HG02981 (cell line): Measurements from ENCODE around the gene SARNP.
"Not testable (repeated sequence)": the region's sequence is repeated elsewhere in the genome, so short reads cannot be mapped to it uniquely, and the experiment has no call there.

Source experiments
- ATAC-seq: cut with Tn5 transposase; IDR thresholded peaks from one replicate; pipeline ENCODE4 v1.9.1; 2021; ENCODE audit warnings: mild to moderate bottlenecking, moderate library complexity; ENCODE audit not compliant: unreplicated experiment

Gene SARNP

GRCh38 chr12:55797550-55797949 lies 20.0 kb downstream of the SARNP start:
- ATAC-seq, result no peak

- ATAC-seq, result no peak
Measured at GRCh38 chr12:55797068-55797467, 20.5 kb downstream of the SARNP start.

GRCh38 chr12:55795950-55796349 lies 21.6 kb downstream of the SARNP start:
- ATAC-seq, result no peak

- ATAC-seq, result no peak
Measured at GRCh38 chr12:55789893-55790292, 27.6 kb downstream of the SARNP start.

DNA sequence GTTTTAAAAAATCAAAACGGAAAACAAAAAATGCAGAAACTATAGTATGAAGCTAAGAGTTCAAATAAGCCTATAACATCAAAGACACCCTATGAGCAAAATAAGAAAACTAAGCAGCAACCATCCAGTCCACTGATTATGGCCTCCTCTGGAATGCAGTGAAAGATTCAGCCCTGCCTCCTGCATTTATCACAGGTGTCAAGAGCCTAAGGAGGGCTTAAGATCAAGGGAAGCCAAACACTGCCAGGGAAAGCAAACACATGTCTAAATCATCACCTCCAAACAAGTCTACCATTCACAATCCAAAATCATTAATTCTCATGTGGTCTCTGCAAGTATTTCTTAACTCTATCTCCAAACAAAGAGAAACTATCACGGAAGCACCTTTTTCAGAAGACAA lies 28.4 kb downstream of the SARNP start:
- no peak for ATAC-seq

- no peak for ATAC-seq
Measured at GRCh38 chr12:55788546-55788945, 29.0 kb downstream of the SARNP start.

DNA sequence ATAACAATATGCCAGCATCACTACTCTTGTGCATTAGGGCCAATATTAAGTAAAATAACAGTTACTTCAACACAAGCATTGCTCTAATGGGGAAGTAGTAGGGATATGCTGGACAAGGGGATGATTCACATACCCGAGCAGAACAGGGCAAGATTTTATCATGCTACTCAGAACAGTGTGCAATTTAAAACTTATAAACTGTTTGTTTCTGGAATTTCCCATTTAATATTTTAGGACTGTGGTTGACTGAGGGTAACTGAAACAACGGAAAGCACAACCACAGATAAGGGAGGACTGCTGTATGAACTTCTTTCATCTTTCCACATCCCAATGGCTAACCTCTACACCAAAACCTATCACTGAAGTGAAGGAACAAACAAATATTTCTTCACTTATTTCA lies 36.8 kb downstream of the SARNP start:
- ATAC-seq, result no peak

DNA sequence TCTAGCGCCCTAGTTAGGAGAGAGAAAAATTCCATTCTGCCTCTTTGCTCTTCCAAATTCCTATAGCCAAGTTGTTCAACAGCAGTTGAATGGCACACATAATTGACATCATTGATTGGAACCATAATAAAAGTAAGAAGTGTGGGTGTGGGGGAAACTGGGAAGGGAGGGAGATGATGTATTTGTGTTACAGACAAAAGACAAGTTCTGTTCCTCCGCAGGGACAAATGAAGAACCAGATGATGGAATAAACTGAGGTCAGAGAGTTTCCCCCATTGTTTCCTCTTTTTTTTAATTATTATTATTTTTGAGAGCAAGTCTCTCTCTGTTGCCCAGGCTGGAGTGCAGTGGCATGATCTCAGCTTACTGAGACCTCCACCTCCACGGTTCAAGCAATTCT lies 39.7 kb downstream of the SARNP start:
- no peak for ATAC-seq

DNA sequence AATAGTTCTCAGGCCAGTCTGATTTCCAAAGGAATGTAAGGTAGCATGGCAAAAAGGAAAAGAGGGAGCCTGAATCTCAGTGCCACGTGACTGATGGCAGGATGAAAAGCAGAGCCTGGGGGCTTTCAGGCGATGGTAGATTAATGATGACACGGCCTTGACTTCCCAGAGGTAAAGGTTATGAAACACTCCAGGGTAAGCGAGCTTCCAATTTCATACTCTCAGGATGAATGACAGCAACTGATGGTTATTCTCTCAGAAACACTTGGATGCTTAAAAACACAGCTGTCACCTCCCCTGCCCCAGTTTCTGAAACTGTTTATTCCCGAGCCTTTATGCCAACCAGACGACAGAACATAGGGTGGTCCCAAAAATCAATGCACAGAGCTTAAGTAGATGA lies 45.8 kb downstream of the SARNP start:
- no peak for ATAC-seq

- ATAC-seq, result no peak
Measured at GRCh38 chr12:55767156-55767555, 50.4 kb downstream of the SARNP start.

GRCh38 chr12:55765736-55766290 lies 51.7 kb downstream of the SARNP start:
- no peak for ATAC-seq

DNA sequence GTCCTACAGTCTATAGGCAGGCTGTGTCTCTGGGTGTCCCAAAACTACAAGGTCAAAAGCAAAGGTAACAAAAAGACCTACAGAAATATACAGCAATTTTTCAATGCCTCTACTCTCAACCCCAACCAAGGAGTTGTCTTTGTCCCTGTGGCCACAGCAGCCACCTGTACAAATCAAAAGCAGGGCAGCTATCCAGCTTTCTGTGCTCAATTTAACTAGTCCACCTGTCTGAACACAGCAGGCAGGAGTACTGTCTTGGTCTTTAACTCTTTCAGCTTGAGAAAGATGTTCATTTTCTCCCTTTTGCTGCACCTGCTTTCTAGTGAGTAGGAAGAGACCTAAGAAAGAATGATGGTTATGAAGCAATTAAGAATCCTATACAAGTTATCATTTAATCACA lies 54.9 kb downstream of the SARNP start:
- no peak for ATAC-seq

DNA sequence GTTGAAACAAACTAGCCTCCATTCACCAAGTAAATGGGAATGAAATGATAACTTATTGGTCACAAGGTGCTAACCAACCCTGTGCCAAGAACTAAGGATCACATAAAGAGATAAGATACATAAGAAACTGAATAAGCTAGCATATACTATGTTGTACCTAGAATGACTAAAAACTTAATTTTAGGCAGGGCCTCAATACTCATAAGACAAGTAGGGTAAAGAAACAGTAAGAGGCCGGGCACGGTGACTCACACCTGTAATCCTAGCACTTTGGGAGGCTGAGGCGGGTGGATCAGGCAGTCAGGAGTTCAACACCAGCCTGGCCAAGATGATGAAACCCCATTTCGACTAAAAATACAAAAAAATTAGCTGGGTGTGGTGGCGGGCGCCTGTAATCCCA lies 56.9 kb downstream of the SARNP start:
- no peak for ATAC-seq

GRCh38 chr12:55758575-55758974 lies 58.9 kb downstream of the SARNP start:
- not testable (repeated sequence) for ATAC-seq

DNA sequence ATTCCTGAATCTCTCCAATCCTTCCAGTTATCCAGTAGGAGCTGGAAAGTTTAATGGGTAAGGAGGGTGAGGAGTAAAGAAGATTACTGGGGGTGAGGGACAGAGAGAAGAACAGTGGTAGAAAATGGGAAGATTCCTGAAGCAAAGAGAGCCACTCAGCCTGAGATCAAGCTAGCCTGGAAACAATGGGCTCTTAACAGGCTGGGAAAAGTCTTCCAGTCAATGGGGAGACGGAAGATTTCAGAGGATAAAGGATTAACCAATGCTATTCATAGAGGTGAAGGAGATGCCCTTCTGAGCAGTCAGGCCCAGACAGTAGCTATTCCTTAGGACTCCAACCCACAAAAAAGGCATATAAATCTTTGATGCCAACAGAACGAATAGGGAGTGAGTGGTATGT lies 59.8 kb downstream of the SARNP start:
- ATAC-seq, result no peak

DNA sequence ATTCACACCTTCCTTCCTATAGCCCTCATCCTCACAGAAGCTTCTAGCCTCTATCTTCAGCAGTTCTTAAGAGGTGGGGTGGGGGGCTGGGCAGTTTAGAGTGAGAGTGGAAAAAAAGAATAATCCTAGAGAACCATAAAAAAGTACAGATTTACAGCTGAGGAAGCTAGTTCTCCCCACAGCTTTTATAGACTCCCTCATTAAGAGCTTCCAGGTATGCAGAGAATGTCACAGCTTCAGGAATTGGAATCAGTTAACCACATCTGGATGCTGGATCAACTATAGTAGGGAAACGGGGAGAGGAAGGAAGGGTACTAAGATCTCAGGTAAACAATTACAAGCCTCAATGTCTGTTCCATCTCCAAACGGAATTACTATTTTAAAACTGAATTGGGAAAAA lies 62.3 kb downstream of the SARNP start:
- ATAC-seq, result no peak

DNA sequence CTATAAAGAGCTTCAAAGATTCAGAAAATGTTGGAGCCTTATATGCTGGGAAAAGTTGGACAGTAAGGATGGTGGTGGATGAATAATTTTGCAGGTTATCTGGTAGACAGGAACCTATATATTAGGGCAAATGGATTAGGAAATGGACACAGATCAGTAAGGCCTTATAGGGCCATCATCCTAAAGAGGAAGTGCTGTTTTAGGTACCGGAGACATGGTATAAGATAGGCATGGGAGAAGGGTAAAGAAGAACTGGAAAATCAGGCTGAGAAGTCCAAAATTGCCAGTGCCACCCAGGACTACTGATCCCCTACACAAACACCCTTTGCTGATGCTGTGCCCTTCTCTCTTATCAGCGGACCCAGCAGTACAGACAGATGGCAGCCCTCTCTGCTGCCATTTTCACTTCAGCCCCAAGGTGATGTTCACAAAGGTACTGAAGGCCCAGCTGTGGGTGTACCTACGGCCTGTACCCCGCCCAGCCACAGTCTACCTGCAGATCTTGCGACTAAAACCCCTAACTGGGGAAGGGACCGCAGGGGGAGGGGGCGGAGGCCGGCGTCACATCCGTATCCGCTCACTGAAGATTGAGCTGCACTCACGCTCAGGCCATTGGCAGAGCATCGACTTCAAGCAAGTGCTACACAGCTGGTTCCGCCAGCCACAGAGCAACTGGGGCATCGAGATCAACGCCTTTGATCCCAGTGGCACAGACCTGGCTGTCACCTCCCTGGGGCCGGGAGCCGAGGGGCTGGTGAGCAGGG lies 69.1 kb downstream of the SARNP start:
- ATAC-seq, result no peak

GRCh38 chr12:55746913-55747231 lies 70.7 kb downstream of the SARNP start:
- ATAC-seq, result no peak

DNA sequence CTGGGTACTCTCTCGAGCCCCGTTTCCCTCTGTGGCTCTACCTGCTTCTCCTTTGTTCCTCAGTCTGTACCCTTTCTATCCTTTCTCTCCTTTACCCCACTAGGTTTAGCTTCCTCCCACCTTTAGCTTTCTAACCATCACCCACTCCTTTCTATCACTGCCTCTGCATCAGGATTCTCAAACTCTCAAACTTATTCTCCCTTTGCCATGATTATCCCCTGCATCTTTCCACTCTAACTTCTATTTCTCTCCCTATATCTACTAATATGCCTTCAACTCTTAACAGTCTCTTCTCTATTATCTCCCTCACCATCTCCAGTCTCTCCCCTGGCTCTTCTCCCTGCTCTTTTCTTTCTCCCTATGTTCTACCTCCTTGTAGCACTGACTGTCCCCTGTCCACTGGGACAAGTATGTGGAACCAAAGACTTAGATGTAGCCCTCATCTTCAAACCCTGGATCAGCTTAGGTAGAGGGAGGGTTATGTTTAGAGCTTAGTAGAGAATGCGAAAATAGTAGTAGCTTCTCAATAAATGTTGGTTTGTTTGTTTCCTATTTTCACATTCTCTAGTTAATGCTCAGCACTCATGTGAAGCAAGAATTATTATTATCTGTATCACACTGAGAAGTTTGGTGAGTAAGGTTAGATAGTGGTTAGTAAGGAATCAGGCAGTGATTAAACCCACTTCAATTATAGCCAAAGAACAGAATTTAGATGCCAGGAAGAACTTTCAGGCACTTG lies 71.2 kb downstream of the SARNP start:
- ATAC-seq, result no peak

DNA sequence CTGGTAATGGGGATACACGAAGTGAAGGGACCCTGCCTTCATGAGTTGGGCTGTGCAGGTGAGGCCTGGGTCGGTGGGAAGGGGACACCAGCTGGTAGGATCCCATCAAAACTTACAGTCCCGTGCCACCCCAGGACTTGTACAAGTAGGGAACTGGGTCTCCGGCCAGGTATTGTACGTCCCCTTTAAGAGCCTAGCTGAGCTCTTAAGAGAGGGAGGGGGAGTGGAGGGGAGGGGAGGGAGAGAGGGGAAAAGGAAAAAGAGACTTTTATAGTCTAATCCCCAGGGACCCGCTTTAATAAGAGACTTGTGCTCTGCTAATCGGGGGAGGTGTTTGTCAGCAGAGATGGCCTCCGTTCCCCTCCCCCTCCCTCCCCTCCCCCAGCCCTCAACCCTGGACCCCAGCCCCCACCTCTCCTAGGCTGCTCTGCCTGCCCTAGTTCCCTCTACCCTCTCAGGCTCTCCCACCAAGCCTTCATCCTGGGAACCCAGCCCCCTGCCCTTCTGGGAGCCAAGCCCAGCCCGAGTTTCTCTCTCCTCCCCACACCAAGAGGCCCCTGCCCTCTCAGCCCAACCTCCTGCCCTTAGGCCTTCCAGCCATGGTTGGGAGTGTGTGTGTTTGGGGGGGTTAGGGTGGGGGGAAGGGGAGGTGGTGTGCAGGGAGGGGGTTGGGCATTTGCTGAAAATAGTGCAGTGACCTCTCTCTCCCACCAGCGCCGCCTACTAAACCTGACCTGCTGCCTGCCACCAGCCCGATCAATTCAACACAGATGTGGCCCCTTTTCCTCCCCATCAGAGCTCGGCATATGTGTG lies 72.0 kb downstream of the SARNP start:
- ATAC-seq, result no peak

- ATAC-seq, result no peak
Measured at GRCh38 chr12:55744340-55745030, 73.0 kb downstream of the SARNP start.
